GM18951 (cell line): ENCODE data around the gene ISM1.

Experiments used
- POLR2A ChIP-seq: IDR thresholded peaks from 4 replicates; pipeline ENCODE4 v1.6.1; 2011; ENCODE audit warnings: mild to moderate bottlenecking; ENCODE audit not compliant: insufficient read length, insufficient read depth; ENCODE audit errors: extremely low read depth
- in situ Hi-C: fragments of 300-500 bp; cut with MboI; formaldehyde crosslinking; loops from one replicate; pipeline ENCODE4 v1.12.0; 2022; ENCODE audit warnings: low sequenced_read_pairs, mixed read lengths, inconsistent platforms; ENCODE audit not compliant: unreplicated experiment

ISM1 gene

GRCh38 chr20:13333793-13334192 lies 112.7 kb downstream of the ISM1 start:
- no peak for TF ChIP-seq POLR2A
- in situ Hi-C loops = no loop called here

GRCh38 chr20:13336308-13337089 lies 115.4 kb downstream of the ISM1 start:
- in situ Hi-C loops = no loop called here
- no peak for TF ChIP-seq POLR2A

DNA sequence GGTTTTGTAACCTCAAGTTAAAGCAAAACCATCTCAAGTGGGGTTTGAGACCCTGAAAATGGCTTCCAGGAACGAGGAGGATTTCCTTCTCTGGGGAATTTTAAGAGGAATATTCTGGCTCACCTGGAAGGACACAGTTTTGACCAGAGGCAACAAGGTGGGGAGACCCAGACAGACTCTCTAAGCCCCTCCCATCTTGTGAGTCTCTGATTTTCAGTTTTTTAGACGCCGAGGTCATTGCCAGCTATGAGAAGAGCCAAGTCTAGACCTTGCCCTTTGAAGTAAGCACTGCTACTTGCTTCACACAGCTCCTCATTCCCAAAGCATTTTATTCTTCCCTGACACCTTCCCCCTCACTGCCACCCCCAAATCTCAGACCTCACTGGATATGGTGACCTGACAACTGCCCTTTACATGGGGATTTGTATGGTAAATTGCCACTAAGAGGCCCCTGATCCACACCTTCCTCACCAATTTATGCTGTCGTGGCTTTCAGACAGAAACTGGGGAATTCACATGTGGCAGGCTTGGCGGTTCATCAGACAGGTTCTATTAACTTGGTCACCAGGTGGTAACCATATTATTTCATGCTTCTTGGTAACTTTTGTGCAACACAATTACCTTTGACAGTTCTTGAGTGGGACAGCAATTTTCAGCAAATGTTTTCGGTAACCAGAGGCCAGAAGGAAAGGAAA lies 116.2 kb downstream of the ISM1 start:
- in situ Hi-C loops = no loop called here
- TF ChIP-seq POLR2A = no peak

DNA sequence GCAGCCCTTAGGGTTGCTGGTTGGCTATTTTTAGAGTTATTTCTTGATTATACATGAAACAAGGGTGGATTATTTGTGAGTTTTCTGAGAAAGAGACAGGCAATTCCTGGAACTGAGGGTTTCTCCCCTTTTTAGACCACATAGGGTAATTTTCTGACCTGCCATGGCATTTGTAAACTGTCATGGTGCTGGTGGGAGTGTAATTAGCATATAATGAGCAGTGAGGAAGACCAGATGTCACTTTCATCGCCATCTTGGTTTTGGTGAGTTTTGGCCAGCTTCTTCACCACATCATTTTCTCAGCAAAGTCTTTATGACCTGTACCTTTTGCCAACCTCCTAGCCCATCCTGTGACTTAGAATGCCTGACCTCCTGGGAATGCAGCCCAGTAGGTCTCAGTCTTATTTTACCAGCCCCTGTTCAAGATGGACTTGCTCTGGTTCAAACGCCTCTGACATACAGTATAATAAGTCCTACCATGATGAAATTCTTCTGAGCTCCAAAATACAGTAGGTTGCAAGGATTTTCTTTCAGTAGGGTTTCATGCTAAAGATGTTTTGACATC lies 117.1 kb downstream of the ISM1 start:
- TF ChIP-seq POLR2A = no peak
- in situ Hi-C loops = no loop called here

DNA sequence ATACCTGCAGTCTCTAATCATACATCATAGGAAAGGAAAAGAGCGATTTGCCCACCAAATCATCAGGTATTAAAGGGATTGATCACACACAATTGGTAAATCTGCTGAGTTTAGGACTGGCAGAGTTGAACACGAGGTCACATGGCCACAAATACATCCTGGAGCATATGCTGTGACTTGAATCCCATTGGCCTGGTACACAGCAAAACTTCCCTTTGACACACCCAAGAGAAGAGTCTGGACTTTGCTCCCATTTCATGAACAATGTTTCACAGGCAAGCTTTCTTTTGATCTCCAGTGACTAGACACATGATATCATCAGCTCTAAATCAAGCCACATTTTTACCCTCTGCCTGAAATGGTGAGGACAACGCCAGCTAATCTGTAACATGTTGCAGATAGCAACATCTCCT lies 117.9 kb downstream of the ISM1 start:
- TF ChIP-seq POLR2A = no peak
- in situ Hi-C loops = no loop called here

- no peak for TF ChIP-seq POLR2A
- in situ Hi-C loops = no loop called here
Observed at GRCh38 chr20:13340088-13340487, 119.0 kb downstream of the ISM1 start.

GRCh38 chr20:13341737-13342393 lies 120.8 kb downstream of the ISM1 start:
- in situ Hi-C loops = no loop called here
- TF ChIP-seq POLR2A = no peak

- in situ Hi-C loops = no loop called here
- TF ChIP-seq POLR2A = no peak
Observed at GRCh38 chr20:13342469-13343242, 121.6 kb downstream of the ISM1 start.

GRCh38 chr20:13344671-13345070 lies 123.6 kb downstream of the ISM1 start:
- in situ Hi-C loops = no loop called here
- TF ChIP-seq POLR2A = no peak

DNA sequence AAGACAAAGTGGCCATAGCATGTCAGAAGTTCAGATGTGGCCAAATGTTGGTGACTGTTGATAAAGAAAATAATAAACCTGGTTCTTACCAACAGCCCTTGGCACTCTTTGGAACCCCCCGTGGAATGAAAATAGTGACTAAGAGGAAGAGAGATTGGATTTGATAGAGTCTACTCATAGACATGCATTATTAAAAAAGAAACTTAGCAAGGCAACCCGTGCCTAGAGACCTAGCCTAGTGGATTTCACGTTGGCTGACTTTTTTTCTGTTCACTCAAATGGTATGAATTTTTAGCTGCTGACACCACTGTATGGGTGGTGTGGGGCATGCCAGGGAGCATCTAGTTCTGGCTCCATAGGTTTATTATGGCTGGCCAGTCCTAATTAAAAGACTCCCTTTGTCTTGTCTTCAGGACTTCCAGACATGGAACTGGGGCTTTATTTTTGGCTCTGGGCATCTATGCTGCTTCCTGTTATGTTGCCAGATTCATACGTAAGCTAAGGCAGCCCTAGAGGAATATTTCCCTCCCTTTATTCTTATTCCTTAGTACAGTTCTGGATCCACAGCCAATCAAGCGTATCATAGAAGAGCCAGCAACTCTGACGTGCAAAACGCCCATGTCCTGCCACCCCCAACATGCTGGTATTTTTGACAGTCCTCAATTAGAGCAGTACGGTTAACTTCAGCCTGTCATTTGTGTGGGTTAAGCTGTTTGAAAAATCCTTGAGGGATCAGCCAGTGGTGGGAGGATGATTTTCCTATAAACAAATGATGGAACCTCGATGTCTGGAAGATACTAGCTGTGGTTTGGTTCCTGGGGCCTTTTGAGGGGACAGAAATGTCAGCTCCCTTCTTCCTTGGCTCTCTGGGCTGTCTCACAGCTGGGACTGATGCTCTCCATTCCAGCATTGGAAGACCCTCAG lies 127.5 kb downstream of the ISM1 start:
- in situ Hi-C loops = no loop called here
- TF ChIP-seq POLR2A = no peak

DNA sequence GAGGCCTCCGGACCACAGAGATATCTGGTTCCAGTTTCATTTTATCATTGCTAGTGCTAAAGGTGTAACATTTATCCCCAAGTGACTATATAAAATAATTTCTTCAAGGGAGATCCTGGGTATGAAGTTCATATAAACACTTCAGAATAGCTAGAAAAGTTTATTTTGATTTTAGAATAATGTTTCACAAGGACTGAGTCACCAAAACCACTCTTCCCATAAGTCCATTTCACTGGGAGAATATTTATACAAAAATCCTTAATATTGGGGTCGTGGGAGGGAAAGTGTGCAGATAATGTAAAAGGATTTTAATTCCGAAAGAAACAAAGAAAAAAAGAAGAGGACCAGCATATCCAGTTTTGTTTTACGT lies 128.1 kb downstream of the ISM1 start:
- in situ Hi-C loops = no loop called here
- TF ChIP-seq POLR2A = no peak
